Measurements from ENCODE around the gene CUBN. TPM values are rescaled to one million over a fixed set of nuclear protein-coding genes. Genes with fewer than 3 reads are reported as not detected.

The CUBN gene
- total and polyA plus RNA-seq, 2 of the 13 experiments (the other 11 are each of a cell fraction or from before 2014, with no cell fraction given), result 0.27 to 0.32 TPM

DNA sequence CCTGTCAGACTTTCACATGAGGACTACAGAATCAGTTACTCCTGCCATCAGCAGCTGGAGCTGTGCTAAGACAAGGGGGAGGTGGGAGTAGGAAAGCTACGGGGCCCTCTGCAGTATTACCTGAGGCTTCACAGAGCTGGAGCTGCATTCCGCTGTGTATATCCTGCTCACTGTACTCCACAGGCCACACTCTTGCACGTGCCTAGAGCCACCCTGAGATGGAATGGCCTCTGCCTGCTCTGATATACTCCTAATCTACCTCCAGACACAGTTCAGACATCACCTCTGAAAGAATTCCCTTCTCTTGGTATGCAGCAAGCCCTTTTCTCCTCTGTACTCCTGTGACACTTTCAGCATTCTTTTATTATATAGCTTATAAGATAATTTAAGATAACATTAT, 37.1 kb upstream of the CUBN start:
- Histone ChIP-seq H2AFZ (ENCODE audit: low read length) (no peak overlapping the region), H3K4me3 (replicated peaks in 1 of 3; ENCODE audit: insufficient read depth in 1 of 3, low read depth in 2 of 3, low read length in 3 of 3) (no peak overlapping the region), H3K9me3 (ENCODE audit: low read length) (no peaks in the 10 kb centered on the region), H3K27me3 (ENCODE audit: control insufficient read depth in 1 of 2, insufficient read depth in 2 of 2, low read length in 2 of 2) (no peaks in the 10 kb centered on the region), H3K4me2 (ENCODE audit: low read depth, low read length) (no peak overlapping the region), H3K27ac (ENCODE audit: extremely low read length, insufficient read depth, low read length) (no peak overlapping the region), H3K9ac (ENCODE audit: insufficient read depth, low read depth, low read length) (no peak overlapping the region), H3K4me1 (ENCODE audit: insufficient read depth, low read length) (no peaks in the 10 kb centered on the region), H3K36me3 (replicated peaks in 1 of 2; ENCODE audit: control insufficient read depth in 1 of 2, insufficient read depth in 2 of 2, low read length in 2 of 2) (no peaks in the 10 kb centered on the region), H3K79me2 (ENCODE audit: insufficient read depth, low read length) (no peaks in the 10 kb centered on the region), H4K20me1 (ENCODE audit: insufficient read depth, low read length) (no peaks in the 10 kb centered on the region)
- no TSS peak for BruUV-seq (replicated peaks)
- DNase-seq (ENCODE audit: low spot score) (no peak), FAIRE-seq (no peak), ATAC-seq (no peak)
- 10% methylated on average over 1 of the region's 3 CpGs for WGBS (ENCODE audit: low lambda C conversion rate)
- ChIA-PET CTCF (ENCODE audit: low intra/inter-chr PET ratio, low total read pairs) (no interaction called here), POLR2A (no interaction called here)
- intact Hi-C loops (cut with micrococcal nuclease; ENCODE audit: unreplicated experiment), result no loop called here
- TF ChIP-seq ZNF501 (CRISPR knock-in tag; IDR thresholded peaks at IDR 0.05) (no peak), SMARCC2 (IDR thresholded peaks at IDR 0.05) (no peak), NAIF1 (CRISPR knock-in tag; IDR thresholded peaks at IDR 0.05; ENCODE audit: borderline replicate concordance) (no peak), ZNF598 (CRISPR knock-in tag; IDR thresholded peaks at IDR 0.05; ENCODE audit: borderline replicate concordance) (no peak), POLR2AphosphoS2 (IDR thresholded peaks at IDR 0.05; ENCODE audit: low read depth, low read length) (no peak), NBN (conservative IDR thresholded peaks at IDR 0.05) (no peak), SMAD9 (CRISPR knock-in tag; IDR thresholded peaks at IDR 0.05) (no peak), PAF1 (CRISPR knock-in tag; IDR thresholded peaks at IDR 0.05) (no peak), ZNF629 (CRISPR knock-in tag; conservative IDR thresholded peaks at IDR 0.05) (no peak), RELA (CRISPR knock-in tag; IDR thresholded peaks at IDR 0.05) (no peak), HNRNPLL (IDR thresholded peaks at IDR 0.05; ENCODE audit: low read depth, low read length, poor library complexity, severe bottlenecking) (no peak), SIX4 (CRISPR knock-in tag; IDR thresholded peaks at IDR 0.05) (no peak), HOXA7 (CRISPR knock-in tag; IDR thresholded peaks at IDR 0.05) (no peak), ZNF839 (CRISPR knock-in tag; IDR thresholded peaks at IDR 0.05; ENCODE audit: borderline replicate concordance) (no peak)
- TF ChIP-seq, protein P1, sequence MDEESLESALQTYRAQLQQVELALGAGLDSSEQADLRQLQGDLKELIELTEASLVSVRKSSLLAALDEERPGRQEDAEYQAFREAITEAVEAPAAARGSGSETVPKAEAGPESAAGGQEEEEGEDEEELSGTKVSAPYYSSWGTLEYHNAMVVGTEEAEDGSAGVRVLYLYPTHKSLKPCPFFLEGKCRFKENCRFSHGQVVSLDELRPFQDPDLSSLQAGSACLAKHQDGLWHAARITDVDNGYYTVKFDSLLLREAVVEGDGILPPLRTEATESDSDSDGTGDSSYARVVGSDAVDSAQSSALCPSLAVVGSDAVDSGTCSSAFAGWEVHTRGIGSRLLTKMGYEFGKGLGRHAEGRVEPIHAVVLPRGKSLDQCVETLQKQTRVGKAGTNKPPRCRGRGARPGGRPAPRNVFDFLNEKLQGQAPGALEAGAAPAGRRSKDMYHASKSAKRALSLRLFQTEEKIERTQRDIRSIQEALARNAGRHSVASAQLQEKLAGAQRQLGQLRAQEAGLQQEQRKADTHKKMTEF (CRISPR knock-in tag; IDR thresholded peaks at IDR 0.05), result no peak
- TF ChIP-seq, protein P2, sequence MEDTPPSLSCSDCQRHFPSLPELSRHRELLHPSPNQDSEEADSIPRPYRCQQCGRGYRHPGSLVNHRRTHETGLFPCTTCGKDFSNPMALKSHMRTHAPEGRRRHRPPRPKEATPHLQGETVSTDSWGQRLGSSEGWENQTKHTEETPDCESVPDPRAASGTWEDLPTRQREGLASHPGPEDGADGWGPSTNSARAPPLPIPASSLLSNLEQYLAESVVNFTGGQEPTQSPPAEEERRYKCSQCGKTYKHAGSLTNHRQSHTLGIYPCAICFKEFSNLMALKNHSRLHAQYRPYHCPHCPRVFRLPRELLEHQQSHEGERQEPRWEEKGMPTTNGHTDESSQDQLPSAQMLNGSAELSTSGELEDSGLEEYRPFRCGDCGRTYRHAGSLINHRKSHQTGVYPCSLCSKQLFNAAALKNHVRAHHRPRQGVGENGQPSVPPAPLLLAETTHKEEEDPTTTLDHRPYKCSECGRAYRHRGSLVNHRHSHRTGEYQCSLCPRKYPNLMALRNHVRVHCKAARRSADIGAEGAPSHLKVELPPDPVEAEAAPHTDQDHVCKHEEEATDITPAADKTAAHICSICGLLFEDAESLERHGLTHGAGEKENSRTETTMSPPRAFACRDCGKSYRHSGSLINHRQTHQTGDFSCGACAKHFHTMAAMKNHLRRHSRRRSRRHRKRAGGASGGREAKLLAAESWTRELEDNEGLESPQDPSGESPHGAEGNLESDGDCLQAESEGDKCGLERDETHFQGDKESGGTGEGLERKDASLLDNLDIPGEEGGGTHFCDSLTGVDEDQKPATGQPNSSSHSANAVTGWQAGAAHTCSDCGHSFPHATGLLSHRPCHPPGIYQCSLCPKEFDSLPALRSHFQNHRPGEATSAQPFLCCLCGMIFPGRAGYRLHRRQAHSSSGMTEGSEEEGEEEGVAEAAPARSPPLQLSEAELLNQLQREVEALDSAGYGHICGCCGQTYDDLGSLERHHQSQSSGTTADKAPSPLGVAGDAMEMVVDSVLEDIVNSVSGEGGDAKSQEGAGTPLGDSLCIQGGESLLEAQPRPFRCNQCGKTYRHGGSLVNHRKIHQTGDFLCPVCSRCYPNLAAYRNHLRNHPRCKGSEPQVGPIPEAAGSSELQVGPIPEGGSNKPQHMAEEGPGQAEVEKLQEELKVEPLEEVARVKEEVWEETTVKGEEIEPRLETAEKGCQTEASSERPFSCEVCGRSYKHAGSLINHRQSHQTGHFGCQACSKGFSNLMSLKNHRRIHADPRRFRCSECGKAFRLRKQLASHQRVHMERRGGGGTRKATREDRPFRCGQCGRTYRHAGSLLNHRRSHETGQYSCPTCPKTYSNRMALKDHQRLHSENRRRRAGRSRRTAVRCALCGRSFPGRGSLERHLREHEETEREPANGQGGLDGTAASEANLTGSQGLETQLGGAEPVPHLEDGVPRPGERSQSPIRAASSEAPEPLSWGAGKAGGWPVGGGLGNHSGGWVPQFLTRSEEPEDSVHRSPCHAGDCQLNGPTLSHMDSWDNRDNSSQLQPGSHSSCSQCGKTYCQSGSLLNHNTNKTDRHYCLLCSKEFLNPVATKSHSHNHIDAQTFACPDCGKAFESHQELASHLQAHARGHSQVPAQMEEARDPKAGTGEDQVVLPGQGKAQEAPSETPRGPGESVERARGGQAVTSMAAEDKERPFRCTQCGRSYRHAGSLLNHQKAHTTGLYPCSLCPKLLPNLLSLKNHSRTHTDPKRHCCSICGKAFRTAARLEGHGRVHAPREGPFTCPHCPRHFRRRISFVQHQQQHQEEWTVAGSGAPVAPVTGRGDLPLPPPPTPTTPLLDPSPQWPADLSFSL (CRISPR knock-in tag; IDR thresholded peaks at IDR 0.05), result no peak
- in situ Hi-C loops (cut with HindIII; ENCODE audit: extremely low pct_ligation_motif_present, low pct_unique_long_range_greater_than_20kb), result no loop called here
